ENCODE results near the gene CAGE1.
"Not testable (repeated sequence)": the region's sequence is repeated elsewhere in the genome, so short reads cannot be mapped to it uniquely, and the experiment has no call there.

Gene CAGE1

GRCh38 chr6:7410851-7411250 lies 21.3 kb upstream of the CAGE1 start:
- no peak for DNase-seq (ENCODE audit: low read depth in 1 of 2, low spot score in 1 of 2)

GRCh38 chr6:7409740-7410139 lies 20.2 kb upstream of the CAGE1 start:
- DNase-seq (ENCODE audit: low read depth in 1 of 2, low spot score in 1 of 2), result no peak

- DNase-seq (ENCODE audit: low read depth in 1 of 2, low spot score in 1 of 2), result no peak
These were observed 17.2 kb upstream of the CAGE1 start for GRCh38 chr6:7406743-7407142.

- no peak for DNase-seq (ENCODE audit: low read depth in 1 of 2, low spot score in 1 of 2)
These were observed 15.0 kb upstream of the CAGE1 start for GRCh38 chr6:7404546-7404945.

- no peak for DNase-seq (ENCODE audit: low read depth in 1 of 2, low spot score in 1 of 2)
These were observed 13.2 kb upstream of the CAGE1 start for GRCh38 chr6:7402716-7403115.

GRCh38 chr6:7401075-7401474 lies 11.5 kb upstream of the CAGE1 start:
- no peak for DNase-seq (ENCODE audit: low read depth in 1 of 2, low spot score in 1 of 2)

- no peak for DNase-seq (ENCODE audit: low read depth in 1 of 2, low spot score in 1 of 2)
These were observed 2.9 kb upstream of the CAGE1 start for GRCh38 chr6:7392402-7392801.

GRCh38 chr6:7391151-7391550 lies 1.6 kb upstream of the CAGE1 start:
- no peak for DNase-seq (ENCODE audit: low read depth in 1 of 2, low spot score in 1 of 2)

GRCh38 chr6:7390226-7390878 lies 810 bp upstream of the CAGE1 start:
- DNase-seq (ENCODE audit: low read depth in 1 of 2, low spot score in 1 of 2), result no peak

- DNase-seq (ENCODE audit: low read depth in 1 of 2, low spot score in 1 of 2), result no peak
These were observed 436 bp downstream of the CAGE1 start for GRCh38 chr6:7389162-7389450.

GRCh38 chr6:7381092-7381491 lies 8.4 kb downstream of the CAGE1 start:
- no peak for DNase-seq (ENCODE audit: low read depth in 1 of 2, low spot score in 1 of 2)

- no peak for DNase-seq (ENCODE audit: low read depth in 1 of 2, low spot score in 1 of 2)
These were observed 10.8 kb downstream of the CAGE1 start for GRCh38 chr6:7378740-7379139.

GRCh38 chr6:7377961-7378360 lies 11.6 kb downstream of the CAGE1 start:
- no peak for DNase-seq (ENCODE audit: low read depth in 1 of 2, low spot score in 1 of 2)

GRCh38 chr6:7373739-7374138 lies 15.8 kb downstream of the CAGE1 start:
- DNase-seq (ENCODE audit: low read depth in 1 of 2, low spot score in 1 of 2), result no peak

- no peak for DNase-seq (ENCODE audit: low read depth in 1 of 2, low spot score in 1 of 2)
These were observed 22.1 kb downstream of the CAGE1 start for GRCh38 chr6:7367408-7367807.

- not testable (repeated sequence) for DNase-seq (ENCODE audit: low read depth in 1 of 2, low spot score in 1 of 2)
These were observed 37.6 kb downstream of the CAGE1 start for GRCh38 chr6:7351916-7352315.

GRCh38 chr6:7350591-7350990 lies 39.0 kb downstream of the CAGE1 start:
- DNase-seq (ENCODE audit: low read depth in 1 of 2, low spot score in 1 of 2), result not testable (repeated sequence)

- DNase-seq (ENCODE audit: low read depth in 1 of 2, low spot score in 1 of 2), result not testable (repeated sequence)
These were observed 42.0 kb downstream of the CAGE1 start for GRCh38 chr6:7347551-7347997.

GRCh38 chr6:7344773-7345450 lies 44.6 kb downstream of the CAGE1 start:
- not testable (repeated sequence) for DNase-seq (ENCODE audit: low read depth in 1 of 2, low spot score in 1 of 2)

- DNase-seq (ENCODE audit: low read depth in 1 of 2, low spot score in 1 of 2), result no peak
These were observed 45.7 kb downstream of the CAGE1 start for GRCh38 chr6:7343546-7344475.

- DNase-seq (ENCODE audit: low read depth in 1 of 2, low spot score in 1 of 2), result no peak
These were observed 47.4 kb downstream of the CAGE1 start for GRCh38 chr6:7341989-7342742.

Data from stimulated activated CD4-positive, alpha-beta T cell treated with anti-CD3 and anti-CD28 coated beads, Interleukin-15, amount 100 ng/mL, for 1 hour (primary cell).